Measurements from ENCODE around the gene DHRS9.

GRCh38 chr2:169023161-169023560, 46.2 kb upstream of the DHRS9 start:
- TF ChIP-seq CTCF (conservative IDR thresholded peaks at IDR 0.05 in 1 of 2, IDR thresholded peaks at IDR 0.05 in 1 of 2; ENCODE audit: extremely low read depth in 1 of 2, insufficient read depth in 1 of 2, low read depth in 1 of 2, low read length in 2 of 2) (no peak), EZH2 (IDR thresholded peaks at IDR 0.05; ENCODE audit: borderline replicate concordance, low read length) (no peak)
